ENCODE data around the gene OR5M8.

Gene OR5M8

DNA sequence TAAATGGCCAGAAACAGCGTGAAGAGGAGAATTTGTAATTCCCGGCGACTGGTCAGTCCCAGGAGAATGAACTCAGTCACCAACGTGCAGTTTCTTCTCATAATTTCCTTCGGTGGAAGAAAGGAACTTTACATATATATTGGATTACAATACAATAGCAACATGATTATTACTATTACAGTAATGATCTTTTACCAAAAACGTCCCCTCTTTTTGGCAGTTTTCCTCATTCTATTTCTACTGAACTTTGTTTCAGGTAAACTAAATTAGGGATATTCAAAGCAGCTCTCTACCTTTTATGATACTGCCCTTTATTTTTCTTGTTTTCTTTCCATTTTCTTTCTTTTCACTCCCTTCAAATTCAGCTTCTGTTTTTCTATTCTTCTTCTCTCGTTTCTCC, at the start of gene OR5M8:
Gene OR5M8 (minus strand): TSS at position 101 of the 400 bp plus-strand sequence. CDS start 0 bp downstream, at position 101.
- TF ChIP-seq, protein P1, sequence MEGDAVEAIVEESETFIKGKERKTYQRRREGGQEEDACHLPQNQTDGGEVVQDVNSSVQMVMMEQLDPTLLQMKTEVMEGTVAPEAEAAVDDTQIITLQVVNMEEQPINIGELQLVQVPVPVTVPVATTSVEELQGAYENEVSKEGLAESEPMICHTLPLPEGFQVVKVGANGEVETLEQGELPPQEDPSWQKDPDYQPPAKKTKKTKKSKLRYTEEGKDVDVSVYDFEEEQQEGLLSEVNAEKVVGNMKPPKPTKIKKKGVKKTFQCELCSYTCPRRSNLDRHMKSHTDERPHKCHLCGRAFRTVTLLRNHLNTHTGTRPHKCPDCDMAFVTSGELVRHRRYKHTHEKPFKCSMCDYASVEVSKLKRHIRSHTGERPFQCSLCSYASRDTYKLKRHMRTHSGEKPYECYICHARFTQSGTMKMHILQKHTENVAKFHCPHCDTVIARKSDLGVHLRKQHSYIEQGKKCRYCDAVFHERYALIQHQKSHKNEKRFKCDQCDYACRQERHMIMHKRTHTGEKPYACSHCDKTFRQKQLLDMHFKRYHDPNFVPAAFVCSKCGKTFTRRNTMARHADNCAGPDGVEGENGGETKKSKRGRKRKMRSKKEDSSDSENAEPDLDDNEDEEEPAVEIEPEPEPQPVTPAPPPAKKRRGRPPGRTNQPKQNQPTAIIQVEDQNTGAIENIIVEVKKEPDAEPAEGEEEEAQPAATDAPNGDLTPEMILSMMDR (conservative IDR thresholded peaks at IDR 0.05), result no peak
- no peak within 1 kb of the TSS for H3K27ac ChIP-seq

DNA sequence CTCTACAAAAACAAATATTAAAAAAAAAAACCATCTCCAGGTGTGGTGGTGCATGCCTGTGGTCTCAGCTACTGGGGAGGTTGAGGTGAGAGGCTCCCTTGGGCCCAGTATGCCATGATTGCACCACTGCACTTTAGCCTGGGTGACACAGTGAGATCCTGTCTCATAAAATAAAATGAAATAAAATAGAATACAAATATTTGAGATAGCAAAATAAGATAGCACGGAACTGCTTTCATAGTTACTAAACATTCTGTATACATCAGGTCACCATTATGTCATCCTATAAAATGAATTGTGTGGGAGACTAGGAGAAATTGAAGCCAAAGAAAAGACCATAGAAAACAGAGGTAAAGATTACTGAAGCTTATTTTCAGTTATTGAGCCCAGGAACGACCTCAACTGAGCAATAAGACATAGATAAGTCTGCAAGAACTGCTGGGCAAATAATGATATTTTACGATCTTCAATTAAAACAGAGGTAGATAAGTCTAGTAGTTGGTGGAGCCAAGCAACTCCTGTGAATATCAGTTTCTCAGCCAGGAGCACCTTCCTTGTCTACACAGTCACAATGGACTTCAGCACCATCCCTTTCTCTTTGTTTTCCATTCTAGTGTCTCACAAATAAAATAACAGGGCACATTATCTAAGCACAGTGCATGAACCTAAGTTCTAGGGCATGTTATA, 42.0 kb upstream of the OR5M8 start:
- TF ChIP-seq, protein P1 (conservative IDR thresholded peaks at IDR 0.05), result no peak
- H3K27ac ChIP-seq, result peak overlapping the region; percentile 70

DNA sequence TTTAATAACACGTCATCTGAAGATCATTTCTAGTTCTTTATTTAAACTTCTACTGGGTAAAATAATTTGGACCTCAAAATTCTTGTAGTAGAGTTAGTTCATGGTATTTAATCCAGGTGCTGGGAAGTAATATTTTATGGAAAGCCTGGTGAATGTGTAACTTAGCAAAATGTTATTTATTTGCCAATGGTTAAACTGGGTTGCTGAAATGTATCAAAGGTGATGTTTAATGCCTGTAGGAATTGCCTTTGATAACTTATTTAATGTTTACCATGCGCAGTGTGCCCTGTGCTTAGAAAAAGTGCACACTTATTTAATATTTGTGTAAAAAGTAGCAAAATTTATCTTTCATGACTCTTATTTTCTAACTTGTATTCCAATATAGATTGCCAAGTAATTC, 40.7 kb upstream of the OR5M8 start:
- TF ChIP-seq, protein P1 (conservative IDR thresholded peaks at IDR 0.05), result no peak
- H3K27ac ChIP-seq, result peak overlapping the region; percentile 70; the same call in 1 of the 2 replicates

DNA sequence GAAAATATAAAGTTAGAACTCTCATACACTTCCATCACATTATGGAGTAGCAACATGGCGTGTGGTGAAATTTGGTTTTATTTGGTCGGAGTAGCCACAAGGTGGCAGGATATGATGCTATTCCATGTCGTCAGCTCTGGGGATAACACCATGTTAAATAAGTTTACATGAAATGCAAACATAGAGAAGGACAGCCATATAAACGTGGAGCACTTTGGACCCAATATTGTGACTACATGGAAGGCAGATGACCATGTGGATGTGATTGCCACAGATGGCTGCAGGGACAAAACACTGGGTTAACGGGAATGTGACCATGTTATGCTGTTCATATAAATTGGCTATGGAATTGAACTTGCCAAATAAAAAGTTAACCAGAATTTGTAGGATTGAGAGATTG, 30.8 kb upstream of the OR5M8 start:
- TF ChIP-seq, protein P1 (conservative IDR thresholded peaks at IDR 0.05), result peak; percentile 79
- no peak overlapping the region for H3K27ac ChIP-seq

DNA sequence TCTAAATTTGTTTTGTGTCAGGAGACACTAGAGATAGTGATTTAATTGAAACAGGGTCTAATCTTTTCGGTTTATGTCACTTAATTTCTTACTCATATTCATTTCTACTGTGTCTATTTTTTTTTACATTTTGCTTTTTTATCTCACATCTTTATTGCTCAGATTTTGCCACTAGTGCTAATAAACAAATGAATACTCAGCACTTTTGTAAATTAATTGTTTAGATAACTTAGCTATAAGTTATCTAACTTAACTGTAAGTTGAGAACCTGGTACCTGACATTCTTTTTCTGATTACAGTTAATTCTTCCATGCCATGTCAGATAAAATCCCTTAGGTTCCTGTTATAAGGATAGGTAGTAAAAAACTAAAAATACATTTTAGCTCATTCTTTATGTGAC, 22.1 kb upstream of the OR5M8 start:
- no peak overlapping the region for H3K27ac ChIP-seq
- TF ChIP-seq, protein P1 (conservative IDR thresholded peaks at IDR 0.05), result no peak

DNA sequence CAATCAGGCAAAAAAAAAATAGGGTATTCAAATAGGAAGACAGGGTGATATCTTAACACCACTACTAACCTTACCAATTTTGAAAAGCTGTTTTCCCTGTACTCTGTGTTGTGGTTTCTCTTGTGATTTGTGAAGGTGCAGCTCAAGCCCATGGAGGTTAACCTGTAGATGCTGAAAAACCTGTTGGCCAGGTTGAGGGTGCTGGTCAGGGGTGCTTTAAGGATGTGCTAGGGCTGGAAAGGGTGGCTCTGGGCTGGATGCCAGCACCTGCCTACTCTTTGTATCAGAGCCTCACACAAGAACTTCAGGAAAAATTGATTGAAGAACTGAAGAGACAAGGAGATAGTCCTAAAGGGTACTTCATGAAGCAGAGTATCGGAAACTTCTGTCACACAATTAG, 18.3 kb upstream of the OR5M8 start:
- no peak overlapping the region for H3K27ac ChIP-seq
- TF ChIP-seq, protein P1 (conservative IDR thresholded peaks at IDR 0.05), result no peak

DNA sequence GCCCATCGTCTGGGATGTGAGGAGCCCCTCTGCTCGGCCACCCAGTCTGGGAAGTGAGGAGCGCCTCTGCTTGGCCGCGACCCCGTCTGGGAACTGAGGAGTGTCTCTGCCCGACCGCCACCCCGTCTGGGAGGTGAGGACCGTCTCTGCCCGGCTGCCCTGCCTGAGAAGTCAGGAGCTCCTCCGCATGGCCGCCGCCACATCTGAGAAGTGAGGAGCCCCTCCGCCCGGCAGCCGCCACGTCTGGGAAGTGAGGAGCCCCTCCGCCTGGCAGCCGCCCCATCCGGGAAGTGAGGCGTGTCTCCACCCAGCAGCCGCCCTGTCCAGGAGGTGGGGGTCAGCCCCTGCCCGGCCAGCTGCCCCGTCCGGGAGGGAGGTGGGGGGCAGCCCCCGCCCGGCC, 5.8 kb upstream of the OR5M8 start:
- TF ChIP-seq, protein P1 (conservative IDR thresholded peaks at IDR 0.05), result no peak
- no peak overlapping the region for H3K27ac ChIP-seq
